HFF-Myc (cell line): ENCODE data around the gene COPZ2.

Experiments used
- DNase-seq: peaks from one replicate; pipeline ENCODE4 v3.0.0-alpha.2; 2011; ENCODE audit warnings: low read depth; ENCODE audit errors: extremely low read depth
- H3K4me3 ChIP-seq: replicated peaks from 2 replicates; pipeline ENCODE4 v1.5.1; 2011; ENCODE audit warnings: low read depth, mild to moderate bottlenecking, control low read depth, low read length
- CTCF ChIP-seq: IDR thresholded peaks from 2 replicates; pipeline ENCODE4 v1.5.1; 2012; ENCODE audit warnings: mild to moderate bottlenecking, low read depth, low read length, control low read depth; ENCODE audit errors: missing control alignments

Gene COPZ2

GRCh38 chr17:48016112-48016511 is 21.5 kb downstream of the COPZ2 start:
- H3K4me3 ChIP-seq: no peak overlapping the region
- no peak for DNase-seq
- TF ChIP-seq CTCF: no peak

- DNase-seq: no peak
- no peak overlapping the region for H3K4me3 ChIP-seq
- TF ChIP-seq CTCF: no peak
These were observed 22.9 kb downstream of the COPZ2 start for GRCh38 chr17:48014595-48015111.

- DNase-seq: no peak
- H3K4me3 ChIP-seq: no peak overlapping the region
- no peak for TF ChIP-seq CTCF
These were observed 23.6 kb downstream of the COPZ2 start for GRCh38 chr17:48013876-48014594.

GRCh38 chr17:48012654-48013053 is 24.9 kb downstream of the COPZ2 start:
- no peak for TF ChIP-seq CTCF
- peak overlapping the region; percentile 28; the same call in 1 of the 2 replicates for H3K4me3 ChIP-seq
- no peak for DNase-seq

- peak; percentile 24 for DNase-seq
These were observed 25.5 kb downstream of the COPZ2 start for GRCh38 chr17:48012151-48012520.

GRCh38 chr17:48011405-48012150 is 26.0 kb downstream of the COPZ2 start:
- H3K4me3 ChIP-seq: peak overlapping the region; percentile 28
- DNase-seq: no peak
- TF ChIP-seq CTCF: peak; percentile 52

More at GRCh38 chr17:48012151-48012520, 25.5 kb downstream of the COPZ2 start:
- peak overlapping the region; percentile 28 for H3K4me3 ChIP-seq
- no peak for TF ChIP-seq CTCF
